Measurements from ENCODE around the gene MISP.

Gene MISP

GRCh38 chr19:764301-764700, 13.4 kb downstream of the MISP start:
- no peaks in the 10 kb centered on the region for H3K79me2 ChIP-seq (ENCODE audit: insufficient read depth, low read length)
- TF ChIP-seq CTCF (IDR thresholded peaks at IDR 0.05; ENCODE audit: borderline replicate concordance, extremely low read depth, low read length, poor library complexity, severe bottlenecking) (no peak), EZH2 (IDR thresholded peaks at IDR 0.05; ENCODE audit: borderline replicate concordance, low read depth, low read length, severe bottlenecking) (no peak)
- H3K27me3 ChIP-seq (ENCODE audit: insufficient read depth, low read length, poor library complexity): no peaks in the 10 kb centered on the region
- no peak overlapping the region for H3K4me3 ChIP-seq (ENCODE audit: low read depth in 1 of 2, low read length in 2 of 2)
- H2AFZ ChIP-seq (ENCODE audit: low read depth, low read length): no peak overlapping the region
- DNase-seq (no peak), ATAC-seq (ENCODE audit: insufficient read depth, low read depth) (no peak)
- H3K36me3 ChIP-seq (ENCODE audit: insufficient read depth, low read length): no peaks in the 10 kb centered on the region
- no peaks in the 10 kb centered on the region for H3K4me1 ChIP-seq (ENCODE audit: insufficient read depth, low read length)
- no peak overlapping the region for H3K27ac ChIP-seq (ENCODE audit: low read length)
- H3K4me2 ChIP-seq (ENCODE audit: insufficient read depth, low read length): no peak overlapping the region
- H3K9me3 ChIP-seq (ENCODE audit: insufficient read depth, low read length, severe bottlenecking): no peaks in the 10 kb centered on the region
- no peaks in the 10 kb centered on the region for H4K20me1 ChIP-seq (ENCODE audit: insufficient read depth, low read length)
- no peak overlapping the region for H3K9ac ChIP-seq (ENCODE audit: low read depth, low read length)

- Histone ChIP-seq H3K4me3 (ENCODE audit: low read depth in 1 of 2, low read length in 2 of 2) (no peak overlapping the region), H3K9me3 (ENCODE audit: insufficient read depth, low read length, severe bottlenecking) (no peaks in the 10 kb centered on the region), H3K9ac (ENCODE audit: low read depth, low read length) (no peak overlapping the region), H4K20me1 (ENCODE audit: insufficient read depth, low read length) (no peaks in the 10 kb centered on the region), H3K4me1 (ENCODE audit: insufficient read depth, low read length) (no peaks in the 10 kb centered on the region), H3K79me2 (ENCODE audit: insufficient read depth, low read length) (no peaks in the 10 kb centered on the region), H3K27me3 (ENCODE audit: insufficient read depth, low read length, poor library complexity) (no peaks in the 10 kb centered on the region), H3K27ac (ENCODE audit: low read length) (no peak overlapping the region), H2AFZ (ENCODE audit: low read depth, low read length) (no peak overlapping the region), H3K4me2 (ENCODE audit: insufficient read depth, low read length) (no peak overlapping the region), H3K36me3 (ENCODE audit: insufficient read depth, low read length) (no peaks in the 10 kb centered on the region)
- TF ChIP-seq EZH2 (IDR thresholded peaks at IDR 0.05; ENCODE audit: borderline replicate concordance, low read depth, low read length, severe bottlenecking): no peak
- ATAC-seq (ENCODE audit: insufficient read depth, low read depth) (no peak), DNase-seq (no peak)
Observed at GRCh38 chr19:765179-765738, 14.3 kb downstream of the MISP start.

GRCh38 chr19:768424-768823, 17.5 kb downstream of the MISP start:
- DNase-seq (no peak), ATAC-seq (ENCODE audit: insufficient read depth, low read depth) (no peak)
- no peaks in the 10 kb centered on the region for H3K9me3 ChIP-seq (ENCODE audit: insufficient read depth, low read length, severe bottlenecking)
- no peak overlapping the region for H3K4me2 ChIP-seq (ENCODE audit: insufficient read depth, low read length)
- no peak overlapping the region for H3K27ac ChIP-seq (ENCODE audit: low read length)
- H3K4me3 ChIP-seq (ENCODE audit: low read depth in 1 of 2, low read length in 2 of 2): no peak overlapping the region
- no peak for TF ChIP-seq EZH2 (IDR thresholded peaks at IDR 0.05; ENCODE audit: borderline replicate concordance, low read depth, low read length, severe bottlenecking)
- TF ChIP-seq CTCF (IDR thresholded peaks at IDR 0.05; ENCODE audit: borderline replicate concordance, extremely low read depth, low read length, poor library complexity, severe bottlenecking): no peak
- H3K36me3 ChIP-seq (ENCODE audit: insufficient read depth, low read length): no peaks in the 10 kb centered on the region
- H3K4me1 ChIP-seq (ENCODE audit: insufficient read depth, low read length): no peaks in the 10 kb centered on the region
- no peaks in the 10 kb centered on the region for H3K27me3 ChIP-seq (ENCODE audit: insufficient read depth, low read length, poor library complexity)
- no peak overlapping the region for H3K9ac ChIP-seq (ENCODE audit: low read depth, low read length)
- H2AFZ ChIP-seq (ENCODE audit: low read depth, low read length): no peak overlapping the region
- no peaks in the 10 kb centered on the region for H3K79me2 ChIP-seq (ENCODE audit: insufficient read depth, low read length)
- H4K20me1 ChIP-seq (ENCODE audit: insufficient read depth, low read length): no peaks in the 10 kb centered on the region

GRCh38 chr19:769616-770015, 18.7 kb downstream of the MISP start:
- no peak overlapping the region for H3K27ac ChIP-seq (ENCODE audit: low read length)
- H3K27me3 ChIP-seq (ENCODE audit: insufficient read depth, low read length, poor library complexity): no peaks in the 10 kb centered on the region
- H2AFZ ChIP-seq (ENCODE audit: low read depth, low read length): no peak overlapping the region
- H3K4me3 ChIP-seq (ENCODE audit: low read depth in 1 of 2, low read length in 2 of 2): no peak overlapping the region
- no peak overlapping the region for H3K4me2 ChIP-seq (ENCODE audit: insufficient read depth, low read length)
- no peaks in the 10 kb centered on the region for H3K4me1 ChIP-seq (ENCODE audit: insufficient read depth, low read length)
- ATAC-seq (ENCODE audit: insufficient read depth, low read depth) (no peak), DNase-seq (no peak)
- H3K79me2 ChIP-seq (ENCODE audit: insufficient read depth, low read length): no peaks in the 10 kb centered on the region
- TF ChIP-seq EZH2 (IDR thresholded peaks at IDR 0.05; ENCODE audit: borderline replicate concordance, low read depth, low read length, severe bottlenecking): no peak
- no peak for TF ChIP-seq CTCF (IDR thresholded peaks at IDR 0.05; ENCODE audit: borderline replicate concordance, extremely low read depth, low read length, poor library complexity, severe bottlenecking)
- H3K9me3 ChIP-seq (ENCODE audit: insufficient read depth, low read length, severe bottlenecking): no peaks in the 10 kb centered on the region
- no peak overlapping the region for H3K9ac ChIP-seq (ENCODE audit: low read depth, low read length)
- H4K20me1 ChIP-seq (ENCODE audit: insufficient read depth, low read length): no peaks in the 10 kb centered on the region
- no peaks in the 10 kb centered on the region for H3K36me3 ChIP-seq (ENCODE audit: insufficient read depth, low read length)

All from DND-41 (cell line).